ENCODE data around the gene CEP131.
"Not testable (repeated sequence)": the region's sequence is repeated elsewhere in the genome, so short reads cannot be mapped to it uniquely, and the experiment has no call there.

Gene CEP131

GRCh38 chr17:81150377-81151077 lies 72.2 kb downstream of the CEP131 start:
- no peak for DNase-seq (ENCODE audit: low spot score)
- in situ Hi-C loops (cut with MboI; ENCODE audit: low pct_unique_long_range_greater_than_20kb, low sequenced_read_pairs, unreplicated experiment) = no loop called here
- TF ChIP-seq CTCF (IDR thresholded peaks at IDR 0.05; ENCODE audit: extremely low read depth, insufficient read depth, missing control alignments) = no peak

GRCh38 chr17:81148986-81149533 lies 73.7 kb downstream of the CEP131 start:
- no peak for TF ChIP-seq CTCF (IDR thresholded peaks at IDR 0.05; ENCODE audit: extremely low read depth, insufficient read depth, missing control alignments)
- in situ Hi-C loops (cut with MboI; ENCODE audit: low pct_unique_long_range_greater_than_20kb, low sequenced_read_pairs, unreplicated experiment) = no loop called here
- DNase-seq (ENCODE audit: low spot score) = no peak

GRCh38 chr17:81148571-81148970 lies 74.2 kb downstream of the CEP131 start:
- in situ Hi-C loops (cut with MboI; ENCODE audit: low pct_unique_long_range_greater_than_20kb, low sequenced_read_pairs, unreplicated experiment) = no loop called here
- DNase-seq (ENCODE audit: low spot score) = no peak
- no peak for TF ChIP-seq CTCF (IDR thresholded peaks at IDR 0.05; ENCODE audit: extremely low read depth, insufficient read depth, missing control alignments)

GRCh38 chr17:81147701-81148100 lies 75.1 kb downstream of the CEP131 start:
- DNase-seq (ENCODE audit: low spot score) = no peak
- TF ChIP-seq CTCF (IDR thresholded peaks at IDR 0.05; ENCODE audit: extremely low read depth, insufficient read depth, missing control alignments) = no peak
- in situ Hi-C loops (cut with MboI; ENCODE audit: low pct_unique_long_range_greater_than_20kb, low sequenced_read_pairs, unreplicated experiment) = no loop called here

- DNase-seq (ENCODE audit: low spot score); in situ Hi-C loops (cut with MboI; ENCODE audit: low pct_unique_long_range_greater_than_20kb, low sequenced_read_pairs, unreplicated experiment): not testable (repeated sequence)
These were observed 76.6 kb downstream of the CEP131 start for GRCh38 chr17:81146208-81146607.

GRCh38 chr17:81144423-81144781 lies 78.4 kb downstream of the CEP131 start:
- no peak for DNase-seq (ENCODE audit: low spot score)
- TF ChIP-seq CTCF (IDR thresholded peaks at IDR 0.05; ENCODE audit: extremely low read depth, insufficient read depth, missing control alignments) = no peak
- in situ Hi-C loops (cut with MboI; ENCODE audit: low pct_unique_long_range_greater_than_20kb, low sequenced_read_pairs, unreplicated experiment) = no loop called here

- no peak for DNase-seq (ENCODE audit: low spot score)
- TF ChIP-seq CTCF (IDR thresholded peaks at IDR 0.05; ENCODE audit: extremely low read depth, insufficient read depth, missing control alignments) = no peak
- in situ Hi-C loops (cut with MboI; ENCODE audit: low pct_unique_long_range_greater_than_20kb, low sequenced_read_pairs, unreplicated experiment) = no loop called here
These were observed 78.9 kb downstream of the CEP131 start for GRCh38 chr17:81143717-81144422.

Data from GM13977 (cell line).